C4-2B (cell line): ENCODE measurements around the gene CTRL.

Experiments
- ZFX ChIP-seq: fragments of 450-650 bp; IDR thresholded peaks from 2 replicates; pipeline ENCODE4 v1.6.1; 2017
- TF ChIP-seq, protein P1 (sequence below): fragments of 450-650 bp; conservative IDR thresholded peaks from 2 replicates; pipeline ENCODE4 v1.5.1; 2017; ENCODE audit warnings: mild to moderate bottlenecking

DNA sequence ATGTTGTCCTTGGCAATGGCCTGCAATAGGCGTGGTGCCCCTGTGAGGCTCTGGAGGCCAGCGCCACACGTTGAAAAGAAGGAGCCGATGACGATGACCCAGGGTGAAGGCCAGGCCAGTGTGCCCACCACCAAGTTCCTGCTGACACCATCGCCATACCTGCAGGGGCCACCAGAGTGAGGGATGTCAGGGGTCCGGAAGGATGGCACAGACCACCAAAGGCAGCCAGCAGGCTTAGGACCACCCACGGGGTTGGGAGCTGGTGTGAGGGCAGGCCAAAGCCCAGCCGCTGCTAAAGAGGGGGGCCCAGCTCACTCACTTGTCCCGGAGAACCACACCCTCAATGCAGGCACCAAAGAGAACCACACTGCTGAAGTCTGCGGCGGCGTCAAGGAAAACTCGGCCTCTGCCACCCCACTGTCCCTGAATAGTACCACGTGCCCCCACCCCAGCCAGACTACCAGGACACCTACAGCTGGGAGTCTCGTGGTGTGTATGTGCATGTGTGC is 18.7 kb upstream of the CTRL start:
- TF ChIP-seq, protein P1, sequence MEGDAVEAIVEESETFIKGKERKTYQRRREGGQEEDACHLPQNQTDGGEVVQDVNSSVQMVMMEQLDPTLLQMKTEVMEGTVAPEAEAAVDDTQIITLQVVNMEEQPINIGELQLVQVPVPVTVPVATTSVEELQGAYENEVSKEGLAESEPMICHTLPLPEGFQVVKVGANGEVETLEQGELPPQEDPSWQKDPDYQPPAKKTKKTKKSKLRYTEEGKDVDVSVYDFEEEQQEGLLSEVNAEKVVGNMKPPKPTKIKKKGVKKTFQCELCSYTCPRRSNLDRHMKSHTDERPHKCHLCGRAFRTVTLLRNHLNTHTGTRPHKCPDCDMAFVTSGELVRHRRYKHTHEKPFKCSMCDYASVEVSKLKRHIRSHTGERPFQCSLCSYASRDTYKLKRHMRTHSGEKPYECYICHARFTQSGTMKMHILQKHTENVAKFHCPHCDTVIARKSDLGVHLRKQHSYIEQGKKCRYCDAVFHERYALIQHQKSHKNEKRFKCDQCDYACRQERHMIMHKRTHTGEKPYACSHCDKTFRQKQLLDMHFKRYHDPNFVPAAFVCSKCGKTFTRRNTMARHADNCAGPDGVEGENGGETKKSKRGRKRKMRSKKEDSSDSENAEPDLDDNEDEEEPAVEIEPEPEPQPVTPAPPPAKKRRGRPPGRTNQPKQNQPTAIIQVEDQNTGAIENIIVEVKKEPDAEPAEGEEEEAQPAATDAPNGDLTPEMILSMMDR: no peak
- TF ChIP-seq ZFX: no peak
